GM19455 (cell line): ENCODE measurements around the gene SELENOM.
A peak's percentile ranks its signal among the peaks of the same experiment; 100 is the strongest.

ENCODE experiments used
- ATAC-seq: cut with Tn5 transposase; IDR thresholded peaks from one replicate; pipeline ENCODE4 v1.9.1; 2021; ENCODE audit not compliant: unreplicated experiment

The SELENOM gene

DNA sequence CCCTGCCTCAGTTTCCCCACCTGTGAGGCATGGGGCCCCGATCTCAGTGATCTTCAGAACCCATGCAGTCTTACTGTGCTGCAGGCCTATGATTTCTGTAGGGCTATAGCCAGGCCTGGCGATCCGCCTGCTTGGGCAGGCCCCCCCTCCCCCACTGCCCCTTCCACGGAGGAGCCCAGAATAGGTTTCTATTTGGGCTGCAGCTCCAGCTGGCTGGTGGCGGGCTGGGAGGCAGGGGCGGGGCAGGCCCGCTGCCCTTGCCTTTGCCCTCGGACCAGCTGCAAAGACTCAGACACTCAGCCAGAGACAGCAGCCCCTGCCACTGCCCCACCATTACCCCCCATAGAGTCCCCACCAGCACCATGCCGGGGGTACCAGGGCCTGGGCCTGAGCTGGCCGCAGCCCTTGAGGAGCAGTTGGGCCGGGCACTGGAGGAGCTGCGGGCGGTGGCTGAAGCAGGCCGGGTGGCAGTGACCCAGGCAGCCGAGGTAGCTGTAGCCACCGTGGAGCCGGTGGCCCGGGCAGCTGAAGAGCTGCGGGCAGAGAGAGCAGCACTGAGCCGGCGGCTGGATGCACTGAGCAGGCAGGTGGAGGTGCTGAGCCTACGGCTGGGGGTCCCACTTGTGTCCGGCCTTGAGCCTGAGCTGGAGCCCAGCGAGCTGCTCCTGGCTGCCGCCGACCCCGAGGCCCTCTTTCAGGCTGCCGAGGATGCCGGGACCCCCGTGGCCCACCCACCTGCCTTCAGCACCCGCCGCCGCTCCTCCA, 14.1 kb downstream of the SELENOM start:
- no peak for ATAC-seq

DNA sequence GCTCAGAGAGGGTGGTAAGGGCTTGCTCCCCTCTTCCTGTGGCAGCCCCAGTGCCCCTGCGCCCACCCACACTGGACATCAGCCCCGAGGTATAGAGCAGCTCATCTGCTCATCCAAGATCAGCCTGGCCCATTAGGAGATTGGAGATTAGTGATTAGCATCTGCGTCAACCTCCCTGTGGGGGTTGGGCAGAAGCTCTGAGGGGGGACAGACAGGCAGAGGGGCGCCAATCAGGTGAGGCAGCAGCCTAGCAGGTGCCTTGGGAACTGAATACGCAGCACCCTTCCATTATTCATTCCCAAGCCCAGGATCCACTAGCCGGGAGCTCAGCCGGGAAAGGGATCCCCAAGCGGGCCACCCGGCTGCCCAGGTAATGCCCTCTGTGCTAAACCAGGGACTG, 15.2 kb downstream of the SELENOM start:
- no peak for ATAC-seq

DNA sequence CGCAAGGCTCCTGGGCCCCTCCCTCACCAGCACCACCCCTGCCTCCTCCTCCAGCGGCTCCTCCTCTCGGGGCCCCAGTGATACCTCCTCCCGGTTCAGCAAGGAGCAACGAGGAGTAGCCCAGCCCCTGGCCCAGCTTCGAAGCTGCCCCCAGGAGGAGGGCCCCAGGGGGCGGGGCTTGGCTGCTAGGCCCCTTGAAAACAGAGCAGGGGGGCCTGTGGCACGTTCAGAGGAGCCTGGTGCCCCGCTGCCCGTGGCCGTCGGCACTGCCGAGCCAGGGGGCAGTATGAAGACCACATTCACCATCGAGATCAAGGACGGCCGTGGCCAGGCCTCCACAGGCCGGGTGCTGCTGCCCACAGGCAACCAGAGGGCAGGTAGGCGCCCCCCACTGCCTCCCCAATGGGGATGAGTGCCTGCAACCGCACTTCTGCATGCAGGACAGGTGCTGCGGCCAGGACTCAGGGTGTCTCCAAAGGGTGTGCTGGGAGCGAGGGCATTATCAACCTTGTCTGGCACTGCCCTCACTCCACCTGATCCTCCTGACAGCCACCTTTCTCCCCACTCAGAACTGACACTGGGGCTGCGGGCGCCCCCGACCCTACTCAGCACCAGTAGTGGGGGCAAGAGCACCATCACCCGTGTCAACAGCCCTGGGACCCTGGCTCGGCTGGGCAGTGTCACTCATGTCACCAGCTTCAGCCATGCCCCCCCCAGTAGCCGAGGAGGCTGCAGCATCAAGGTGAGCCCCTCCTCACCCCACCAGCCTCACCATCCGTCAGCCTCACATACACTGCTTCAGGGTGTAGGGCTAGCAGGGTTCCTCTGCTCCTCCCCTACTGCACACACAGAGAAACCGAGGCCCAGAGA, 16.0 kb downstream of the SELENOM start:
- no peak for ATAC-seq

DNA sequence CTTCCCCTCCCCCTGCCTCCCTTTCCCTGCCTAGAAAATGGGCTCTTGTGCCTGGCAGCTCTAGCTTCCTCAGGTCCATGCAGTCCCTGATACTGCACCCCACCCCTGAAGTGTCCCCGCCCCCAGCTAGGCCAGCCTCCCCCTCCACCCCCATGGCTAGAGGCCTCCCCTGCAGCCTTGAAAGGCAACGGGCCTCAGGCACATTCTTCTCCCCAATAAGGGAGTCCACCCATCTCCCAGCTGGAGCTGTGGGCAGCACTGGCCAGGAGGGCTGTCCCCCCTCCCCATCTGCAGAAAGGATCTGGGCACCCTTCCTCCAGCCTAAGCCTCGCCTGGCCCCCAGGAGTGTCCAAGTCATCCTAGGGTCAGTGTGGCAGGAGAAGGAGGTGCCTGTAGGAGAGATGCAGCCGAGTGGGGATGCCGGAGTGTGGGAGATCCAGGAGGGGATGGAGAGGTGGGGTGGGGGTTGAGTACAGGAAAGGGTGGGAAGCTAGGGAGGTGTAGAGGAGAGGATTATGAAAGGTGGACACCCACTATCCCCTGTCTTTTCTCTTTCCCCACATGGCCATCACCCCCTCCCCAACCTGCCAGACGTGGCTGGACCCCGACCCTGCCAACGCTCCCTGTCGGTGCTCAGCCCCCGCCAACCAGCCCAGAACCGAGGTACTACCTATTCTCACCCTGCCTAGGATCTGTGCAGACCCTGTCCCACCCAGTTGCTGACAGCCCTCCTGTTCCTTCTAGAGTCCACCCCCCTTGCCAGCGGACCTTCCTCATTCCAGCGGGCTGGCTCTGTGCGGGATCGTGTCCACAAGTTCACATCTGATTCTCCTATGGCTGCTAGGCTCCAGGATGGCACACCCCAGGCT, 16.9 kb downstream of the SELENOM start:
- no peak for ATAC-seq

DNA sequence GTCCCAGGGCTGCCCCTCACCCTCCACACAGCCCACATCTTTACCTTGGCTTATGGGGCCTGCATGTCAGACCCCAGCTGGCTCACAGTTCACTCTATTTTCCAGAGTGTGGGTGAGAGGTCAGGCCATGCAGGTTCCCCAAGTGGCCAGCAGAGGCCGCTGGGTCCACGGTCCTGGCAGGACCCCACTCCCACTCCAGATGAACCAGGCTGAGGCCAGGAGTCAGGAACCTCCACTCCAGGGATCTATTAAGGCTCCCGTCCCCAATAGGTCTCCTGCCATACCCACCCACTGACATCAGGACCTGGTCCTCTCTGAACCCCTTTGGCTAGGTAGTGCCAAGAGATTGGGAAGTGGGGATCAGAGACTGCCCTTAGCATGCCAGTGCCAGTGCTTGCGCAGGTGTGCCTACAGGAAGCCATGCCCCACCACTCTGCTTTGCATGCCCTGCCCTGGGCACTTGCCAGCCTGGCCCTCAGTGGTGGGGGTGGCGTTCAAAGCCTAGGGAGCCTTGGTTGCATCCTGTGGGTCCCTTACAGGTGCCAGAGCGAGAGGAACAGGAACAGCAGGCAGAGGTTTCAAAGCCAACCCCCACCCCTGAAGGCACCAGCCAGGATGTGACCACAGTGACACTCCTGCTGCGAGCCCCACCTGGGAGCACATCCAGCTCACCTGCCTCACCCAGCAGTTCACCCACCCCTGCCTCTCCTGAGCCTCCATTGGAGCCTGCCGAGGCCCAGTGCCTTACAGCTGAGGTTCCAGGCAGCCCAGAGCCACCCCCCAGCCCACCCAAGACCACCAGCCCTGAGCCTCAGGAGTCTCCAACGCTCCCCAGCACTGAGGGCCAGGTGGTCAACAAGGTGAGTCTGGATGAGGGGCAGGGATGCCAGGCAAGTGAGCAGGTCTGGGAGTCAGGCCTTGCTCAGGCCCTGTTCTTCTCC, 17.9 kb downstream of the SELENOM start:
- ATAC-seq, result no peak

DNA sequence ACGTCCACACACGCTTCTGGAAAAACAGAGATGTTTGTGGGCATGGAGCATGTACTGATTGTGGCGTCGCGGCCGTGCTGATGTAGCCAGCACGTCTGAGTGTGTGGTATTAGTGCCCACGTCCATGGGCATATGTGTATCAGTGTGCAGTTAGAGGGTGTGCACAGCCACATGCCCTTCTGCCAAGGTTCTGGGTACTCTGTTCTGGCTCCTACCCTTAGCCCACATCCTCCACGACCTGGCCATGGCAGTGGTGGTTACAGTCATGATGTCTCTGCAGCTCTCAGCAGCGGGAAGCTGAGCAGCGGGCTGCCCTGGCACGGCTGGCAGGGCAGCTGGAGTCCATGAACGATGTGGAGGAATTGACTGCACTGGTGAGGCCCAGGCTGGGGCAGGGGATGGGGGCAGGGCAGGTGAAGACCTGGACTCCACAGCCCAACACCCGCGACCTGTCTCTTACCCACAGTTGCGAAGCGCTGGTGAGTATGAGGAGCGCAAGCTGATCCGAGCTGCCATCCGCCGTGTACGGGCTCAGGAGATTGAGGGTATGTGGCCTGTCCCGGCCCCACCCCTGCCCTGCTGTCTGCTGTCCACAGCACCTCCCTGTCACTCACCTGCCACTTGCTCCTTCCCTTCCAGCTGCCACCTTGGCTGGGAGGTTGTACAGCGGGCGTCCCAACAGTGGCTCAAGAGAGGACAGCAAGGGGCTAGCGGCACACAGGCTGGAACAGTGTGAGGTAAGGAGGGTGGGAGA, 19.0 kb downstream of the SELENOM start:
- ATAC-seq, result no peak

DNA sequence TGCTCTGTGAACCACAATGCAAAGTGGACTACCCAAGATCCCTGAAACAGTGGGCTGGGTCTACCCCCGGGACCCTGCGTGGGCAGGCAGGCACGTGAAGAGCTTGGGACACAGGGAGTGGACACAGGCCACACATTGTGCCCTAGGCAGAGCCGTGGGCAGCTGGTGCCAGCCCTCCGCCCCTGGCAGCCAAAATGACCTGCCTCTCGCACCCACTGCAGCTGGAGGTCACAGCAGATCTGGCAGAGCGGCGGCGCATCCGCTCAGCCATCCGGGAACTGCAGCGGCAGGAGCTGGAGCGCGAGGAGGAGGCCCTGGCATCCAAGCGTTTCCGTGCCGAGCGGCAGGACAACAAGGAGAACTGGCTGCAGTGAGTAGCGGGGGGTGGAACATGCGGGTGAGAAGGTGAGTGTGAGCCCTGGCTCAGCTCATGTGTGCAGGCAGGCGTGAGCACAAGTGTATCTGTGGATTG, 19.6 kb downstream of the SELENOM start:
- ATAC-seq, result no peak

DNA sequence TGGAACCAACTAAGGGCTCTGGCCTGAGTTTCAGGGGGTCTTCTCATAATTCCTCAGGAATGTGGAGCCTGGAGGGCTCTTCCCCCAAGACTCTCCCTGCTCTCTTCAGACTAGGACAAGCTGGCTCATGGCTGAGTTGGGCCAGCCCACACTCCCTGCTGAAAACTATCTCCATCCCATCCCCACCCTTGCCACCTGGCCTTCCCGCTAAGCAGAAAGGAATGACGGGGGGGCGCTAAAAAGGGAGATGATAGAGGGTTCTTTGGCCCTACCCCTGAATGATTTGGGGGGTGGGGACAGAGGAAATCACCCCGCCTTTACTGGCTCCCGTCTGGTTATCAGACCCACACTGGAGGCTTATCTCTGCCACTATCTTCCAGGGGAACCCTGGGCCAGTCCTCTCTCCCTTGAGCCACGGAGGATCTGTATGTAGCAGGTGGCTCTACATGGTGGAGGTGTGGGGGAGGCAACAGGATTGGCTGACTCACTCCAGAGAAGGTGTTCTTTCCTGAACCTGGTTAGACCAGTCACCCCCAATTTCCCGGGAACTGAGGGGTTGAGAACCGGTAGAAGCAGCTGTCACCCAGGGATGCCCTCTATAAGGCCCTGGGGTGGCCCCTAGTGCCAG, 20.6 kb downstream of the SELENOM start:
- no peak for ATAC-seq

DNA sequence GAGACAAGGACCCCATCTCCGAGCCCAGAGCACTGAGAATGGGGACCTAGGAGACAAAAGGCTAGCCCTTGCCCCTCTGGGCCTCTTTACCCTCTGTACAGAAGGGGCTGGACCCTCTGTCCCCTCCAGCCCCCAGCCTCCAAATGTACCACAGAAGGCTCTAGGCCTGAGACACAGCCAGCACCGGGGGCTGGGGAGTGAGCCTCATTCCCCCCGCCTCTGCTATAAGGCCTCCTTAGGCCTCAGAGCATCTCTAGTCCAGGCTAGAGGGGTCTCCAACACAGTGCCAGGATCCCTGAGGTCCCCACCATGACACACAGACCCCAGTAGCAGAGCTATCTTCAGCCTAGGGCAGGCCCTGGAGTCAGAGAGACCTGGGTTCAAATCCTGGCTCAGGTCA, 21.4 kb downstream of the SELENOM start:
- ATAC-seq, result no peak

DNA sequence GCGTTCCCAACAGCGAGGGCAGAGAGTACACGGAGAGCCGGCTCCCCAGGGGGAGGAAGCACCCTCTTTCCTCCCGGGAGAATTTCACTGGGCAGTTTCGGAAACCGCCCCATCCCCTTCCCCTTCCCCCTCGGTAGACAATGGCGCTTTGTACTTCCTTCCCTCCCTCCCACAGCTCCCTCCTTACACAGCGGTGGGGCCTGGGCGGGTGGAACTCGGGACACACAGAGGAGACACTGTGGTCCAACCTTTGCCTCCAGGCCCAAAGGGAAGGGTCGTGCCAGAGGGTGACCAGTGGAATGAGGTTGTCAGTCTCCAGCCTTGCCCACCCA, 21.9 kb downstream of the SELENOM start:
- ATAC-seq, result no peak

DNA sequence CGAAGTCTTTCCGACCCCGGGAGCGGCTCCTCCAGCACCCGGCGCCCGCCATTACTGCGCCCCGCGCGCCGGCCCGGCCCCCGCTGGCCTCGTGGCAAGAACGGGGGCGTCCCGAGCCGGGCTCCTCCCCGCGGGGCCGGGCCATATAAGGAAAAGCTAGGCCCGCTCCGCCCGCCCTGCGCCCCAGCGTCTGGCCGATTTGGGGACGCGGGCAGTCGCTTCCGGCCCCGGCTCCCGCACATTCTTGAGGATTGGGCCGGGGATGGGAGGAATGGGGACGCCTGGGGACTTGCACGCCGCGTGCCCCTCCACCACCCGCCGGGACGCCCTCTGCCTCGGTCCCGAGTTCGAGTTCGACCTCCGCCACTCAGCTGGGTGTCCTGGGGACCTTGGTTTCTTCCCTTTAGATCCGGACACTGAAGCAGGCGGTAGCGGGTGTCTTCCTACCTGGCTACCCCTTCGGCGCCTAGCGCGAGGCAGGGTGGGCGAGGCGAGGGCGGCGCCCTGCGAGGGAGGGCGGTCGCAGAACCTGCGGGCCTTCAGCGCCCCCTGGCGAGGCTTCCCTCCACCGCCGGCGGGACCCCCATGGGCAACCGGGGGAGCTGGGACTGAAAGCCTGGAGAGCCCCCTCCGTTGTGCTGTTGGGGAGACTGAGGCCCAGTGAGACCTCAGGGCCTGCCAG, 22.4 kb downstream of the SELENOM start:
- ATAC-seq, result peak; percentile 53

DNA sequence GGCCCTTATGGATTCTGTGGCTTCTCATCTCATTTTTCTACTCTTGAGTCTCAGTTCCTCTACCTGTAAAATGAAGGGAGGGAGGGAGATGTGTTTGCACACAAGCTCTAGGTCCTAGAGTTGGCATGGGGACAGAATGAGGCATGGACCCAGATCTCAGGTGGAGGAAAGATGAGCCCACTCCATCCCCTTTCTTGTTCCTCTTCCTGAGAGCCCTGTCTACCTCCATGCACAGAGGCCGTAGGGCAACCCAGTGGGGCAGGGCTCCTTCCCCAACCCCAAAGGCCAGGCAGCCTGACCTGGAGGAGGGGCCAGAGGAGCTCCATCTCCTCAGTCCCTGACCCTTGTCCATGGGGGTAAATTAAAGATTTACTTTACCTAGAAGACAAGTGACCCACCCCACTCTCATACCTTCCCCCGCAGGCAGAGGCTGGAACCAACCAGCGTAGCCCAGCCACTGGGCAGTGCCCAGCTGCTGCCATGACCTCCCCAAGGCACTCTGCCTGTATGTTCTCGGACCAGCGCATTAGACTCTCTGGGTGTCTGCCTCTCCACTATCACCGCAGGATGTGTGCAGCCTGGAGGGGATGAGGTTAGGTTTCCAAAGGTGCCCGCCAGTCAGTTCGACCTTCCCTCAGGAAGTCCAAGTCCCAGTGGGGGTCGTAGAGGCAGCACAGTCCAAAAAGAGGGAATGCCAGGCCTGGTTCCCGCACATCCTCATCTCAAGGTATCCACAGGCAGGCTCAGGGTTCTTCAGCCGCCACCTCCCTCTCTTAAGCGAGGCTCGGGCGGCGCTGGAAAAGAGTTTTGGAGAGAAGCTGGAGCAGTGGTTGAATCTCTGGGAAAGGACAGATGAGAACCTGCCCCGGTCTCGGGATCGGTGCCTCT, 23.2 kb downstream of the SELENOM start:
- ATAC-seq, result peak; percentile 9

DNA sequence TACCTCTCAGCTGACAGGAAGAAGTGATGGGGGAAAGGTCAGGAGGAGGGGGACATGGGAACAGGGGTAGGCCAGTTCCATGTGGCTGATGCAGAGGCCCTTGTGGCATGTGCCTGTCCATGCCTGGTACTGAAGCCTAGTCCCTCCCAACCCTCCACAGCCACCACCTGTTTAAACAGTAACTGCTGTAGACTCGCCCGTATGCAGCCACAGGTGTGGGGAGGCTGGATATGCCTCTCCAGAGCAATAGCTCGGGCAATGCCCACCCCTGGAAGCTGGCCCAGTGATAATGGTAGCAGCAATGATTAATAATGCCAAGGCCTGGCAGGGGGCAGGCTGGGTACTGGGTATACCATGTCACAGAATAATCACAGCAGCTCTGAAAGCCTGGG, 24.0 kb downstream of the SELENOM start:
- ATAC-seq, result no peak

DNA sequence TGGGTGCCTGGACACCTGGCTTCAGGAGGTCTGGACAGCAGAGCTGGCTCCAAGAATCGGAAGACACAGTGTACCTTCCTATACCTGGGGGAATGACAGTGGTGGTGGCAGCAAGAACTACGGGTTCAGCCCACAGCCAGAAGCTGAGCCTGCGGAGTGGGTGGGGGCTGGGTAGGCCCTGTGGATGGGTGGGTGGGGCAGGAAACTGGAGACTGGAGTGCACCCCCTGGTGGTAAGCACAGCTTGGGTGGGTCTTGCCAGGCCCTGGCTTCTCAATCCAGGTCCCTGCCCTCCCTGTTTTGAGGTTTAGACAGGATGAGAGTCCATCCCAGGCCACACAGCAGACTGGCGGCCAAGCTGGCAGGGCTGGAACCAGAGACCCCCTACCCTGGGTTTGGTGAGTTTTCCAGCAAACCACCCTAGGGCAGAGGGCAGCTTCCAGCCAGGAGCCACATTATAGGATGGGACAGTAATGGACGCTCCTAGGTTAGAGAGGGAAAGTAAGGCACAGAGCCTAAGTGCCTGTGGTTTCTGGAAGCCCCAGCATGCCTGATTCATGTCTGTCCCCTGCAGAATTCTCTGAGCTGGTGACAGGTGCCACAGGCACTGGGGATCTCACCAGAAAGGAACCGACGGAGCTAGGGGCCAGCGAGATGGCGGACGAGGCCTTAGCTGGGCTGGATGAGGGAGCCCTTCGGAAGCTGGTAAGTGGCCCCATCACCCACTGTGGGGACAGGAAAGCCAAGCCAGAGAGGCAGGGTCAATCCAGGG, 24.6 kb downstream of the SELENOM start:
- ATAC-seq, result no peak

DNA sequence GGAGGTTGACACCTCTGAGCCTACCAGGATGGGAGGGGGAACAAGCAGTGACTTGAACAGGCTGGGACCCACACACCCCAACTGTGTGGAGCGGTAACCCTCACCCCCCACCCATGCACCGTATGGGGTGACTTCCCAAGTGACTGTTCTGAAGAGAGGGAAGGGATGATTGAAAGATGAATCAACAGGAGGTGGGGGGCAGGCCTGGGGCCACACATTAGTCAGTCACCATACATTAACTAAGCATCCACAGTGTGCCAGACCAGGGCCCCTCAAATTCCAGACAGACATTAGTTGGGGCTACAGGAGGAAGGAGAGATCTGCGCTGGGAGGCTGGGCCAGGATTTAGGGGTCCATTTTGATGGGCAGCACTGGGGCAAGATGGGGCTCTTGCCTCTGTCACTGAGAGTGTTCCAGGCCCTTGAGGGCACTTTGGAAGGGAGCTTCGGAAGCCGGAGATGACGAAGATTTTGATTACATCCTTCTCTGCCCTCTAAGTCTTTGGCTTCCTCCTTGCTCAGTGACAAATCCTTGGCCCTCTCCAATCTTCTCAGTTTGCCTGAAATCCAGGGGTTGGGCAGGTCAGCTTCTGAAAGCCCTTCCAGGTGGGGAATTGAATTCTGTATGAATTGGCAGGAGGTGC, 25.3 kb downstream of the SELENOM start:
- no peak for ATAC-seq
